Right atrium auricular region (tissue), 2 donors: Measurements from ENCODE around the gene TUSC2. TPM values are rescaled to one million over a fixed set of nuclear protein-coding genes. Genes with fewer than 3 reads are reported as not detected.

ENCODE experiments used
- DNase-seq: peaks from one replicate; pipeline ENCODE4 v3.0.0-alpha.2; 2019; ENCODE audit warnings: low spot score
- H3K27ac ChIP-seq, 2 donors: fragments of 200-600 bp; sonication (generic); 1 replicate in 1 of 2; 2 replicates in 1 of 2; pipeline ENCODE4 v1.5.1; 2016 to 2019
- H3K27me3 ChIP-seq, 2 donors: fragments of 200-600 bp; sonication (generic); one replicate each; pipeline versions ENCODE4 v1.5.1 to v1.6.0; 2017 to 2019
- H3K36me3 ChIP-seq: fragments of 200-600 bp; sonication (generic); one replicate; pipeline ENCODE4 v1.5.1; 2016
- H3K4me1 ChIP-seq, 2 donors: fragments of 200-600 bp; sonication (generic); one replicate each; pipeline versions ENCODE4 v1.5.1 to v1.6.0; 2017 to 2019
- H3K4me3 ChIP-seq, 2 donors: fragments of 200-600 bp; sonication (generic); 1 replicate in 1 of 2; 2 replicates in 1 of 2; pipeline ENCODE4 v1.5.1; 2017 to 2019; ENCODE audit warnings: mild to moderate bottlenecking in 1 of 2, moderate library complexity in 1 of 2
- H3K9me3 ChIP-seq, 2 donors: fragments of 200-600 bp; sonication (generic); one replicate each; pipeline ENCODE4 v1.5.1; 2019
- total RNA-seq, 2 donors: library from RNA; depleted of rRNA; stranded (reverse); fragments of >200 nt; gene quantifications; one replicate each; pipeline ENCODE4 v1.1.0, GENCODE V29; 2016
- TF ChIP-seq, protein P1 (sequence below), 2 donors: fragments of 200-600 bp; sonication (generic); IDR thresholded peaks; one replicate each; pipeline ENCODE4 v1.5.1; 2019; ENCODE audit warnings: antibody characterized with exemption in 2 of 2

Gene TUSC2, protein sequence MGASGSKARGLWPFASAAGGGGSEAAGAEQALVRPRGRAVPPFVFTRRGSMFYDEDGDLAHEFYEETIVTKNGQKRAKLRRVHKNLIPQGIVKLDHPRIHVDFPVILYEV
- 10 to 100 TPM; 23.4 to 29.6 TPM for total RNA-seq

DNA sequence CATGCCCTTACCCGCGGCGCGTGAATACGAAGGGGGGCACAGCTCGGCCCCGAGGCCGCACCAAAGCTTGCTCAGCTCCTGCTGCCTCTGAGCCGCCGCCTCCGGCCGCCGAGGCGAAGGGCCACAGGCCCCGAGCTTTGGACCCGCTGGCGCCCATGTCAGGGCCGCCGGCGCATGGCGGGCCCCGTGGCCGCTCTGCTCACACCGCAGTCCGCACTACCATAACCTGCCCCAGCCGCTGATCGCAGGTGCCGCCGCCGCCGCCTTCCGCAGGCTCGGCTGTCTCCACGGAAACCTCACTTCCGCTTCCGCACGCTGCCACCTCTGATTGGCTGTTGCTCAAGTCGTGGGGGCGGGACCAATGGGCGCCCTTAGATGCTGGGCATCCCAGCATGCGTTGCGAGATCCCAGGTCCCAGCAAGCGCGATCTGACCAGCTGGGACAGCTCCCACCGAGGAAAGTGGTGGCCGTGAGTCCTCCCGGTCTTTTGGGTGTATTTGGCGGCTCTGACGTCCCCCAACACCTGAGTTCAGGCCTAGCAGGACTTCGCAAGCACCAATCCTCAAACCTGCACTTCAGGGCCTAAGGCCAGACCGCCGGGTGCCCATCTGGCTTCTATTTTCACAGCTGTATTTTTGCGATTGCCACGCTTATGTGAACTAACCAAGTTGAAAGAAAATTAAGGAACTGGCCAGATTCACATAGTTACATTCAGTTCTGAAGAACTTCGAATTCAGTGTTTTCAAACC, at the start of gene TUSC2:
Gene TUSC2, minus strand, starts transcription at position 281 of the 749 bp plus-strand sequence. Its CDS starts 124 bp downstream, at position 157.
- Histone ChIP-seq H3K27ac (peak within 1 kb of the TSS; percentile 85 to 91), H3K9me3 (no peaks in the 10 kb centered on the region), H3K4me3 (peak within 1 kb of the TSS; percentile 92 to 100), H3K27me3 (no peaks in the 10 kb centered on the region), H3K36me3 (peaks cover 47% of the 10 kb centered on the region), H3K4me1 (peaks cover 0 to 63% of the 10 kb centered on the region in 2 donors)
- DNase-seq = peak; percentile 98
- TF ChIP-seq, protein P1, sequence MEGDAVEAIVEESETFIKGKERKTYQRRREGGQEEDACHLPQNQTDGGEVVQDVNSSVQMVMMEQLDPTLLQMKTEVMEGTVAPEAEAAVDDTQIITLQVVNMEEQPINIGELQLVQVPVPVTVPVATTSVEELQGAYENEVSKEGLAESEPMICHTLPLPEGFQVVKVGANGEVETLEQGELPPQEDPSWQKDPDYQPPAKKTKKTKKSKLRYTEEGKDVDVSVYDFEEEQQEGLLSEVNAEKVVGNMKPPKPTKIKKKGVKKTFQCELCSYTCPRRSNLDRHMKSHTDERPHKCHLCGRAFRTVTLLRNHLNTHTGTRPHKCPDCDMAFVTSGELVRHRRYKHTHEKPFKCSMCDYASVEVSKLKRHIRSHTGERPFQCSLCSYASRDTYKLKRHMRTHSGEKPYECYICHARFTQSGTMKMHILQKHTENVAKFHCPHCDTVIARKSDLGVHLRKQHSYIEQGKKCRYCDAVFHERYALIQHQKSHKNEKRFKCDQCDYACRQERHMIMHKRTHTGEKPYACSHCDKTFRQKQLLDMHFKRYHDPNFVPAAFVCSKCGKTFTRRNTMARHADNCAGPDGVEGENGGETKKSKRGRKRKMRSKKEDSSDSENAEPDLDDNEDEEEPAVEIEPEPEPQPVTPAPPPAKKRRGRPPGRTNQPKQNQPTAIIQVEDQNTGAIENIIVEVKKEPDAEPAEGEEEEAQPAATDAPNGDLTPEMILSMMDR (IDR thresholded peaks at IDR 0.05) = no peak

DNA sequence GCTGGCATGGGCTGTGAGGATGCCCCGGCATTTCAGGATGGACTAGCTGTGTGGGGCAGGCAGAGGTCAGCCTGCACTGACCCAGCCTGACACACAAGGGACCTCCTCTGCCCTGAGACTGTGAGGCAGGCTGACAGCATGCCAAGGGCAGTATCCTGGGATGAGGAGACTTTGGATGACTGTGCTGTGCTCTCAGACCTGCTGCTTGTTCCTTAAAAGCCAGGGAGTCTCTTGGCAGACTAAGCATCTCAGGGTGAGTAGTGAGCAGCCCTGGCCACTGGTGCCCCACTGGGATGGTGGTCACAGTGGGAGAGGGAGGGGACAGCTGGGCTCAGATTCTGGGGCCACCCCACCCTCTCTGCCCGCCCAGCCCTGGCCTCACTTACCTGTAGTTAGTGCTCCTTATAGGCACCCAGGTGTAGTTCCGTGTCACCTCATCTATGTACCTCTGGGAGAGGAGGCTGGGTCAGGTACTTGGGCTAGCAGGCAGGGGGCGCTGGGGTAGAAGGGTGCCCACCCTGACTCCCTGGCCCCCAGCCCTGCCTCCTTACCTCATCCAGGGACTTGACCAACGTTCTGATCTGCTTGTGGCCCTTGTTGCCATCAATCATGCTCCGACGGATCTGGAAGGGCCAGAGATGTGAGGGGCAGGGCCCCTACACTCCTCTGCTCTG, 47.4 kb upstream of the TUSC2 start:
- H3K27ac ChIP-seq = no peak overlapping the region
- TF ChIP-seq, protein P1 (IDR thresholded peaks at IDR 0.05) = no peak

DNA sequence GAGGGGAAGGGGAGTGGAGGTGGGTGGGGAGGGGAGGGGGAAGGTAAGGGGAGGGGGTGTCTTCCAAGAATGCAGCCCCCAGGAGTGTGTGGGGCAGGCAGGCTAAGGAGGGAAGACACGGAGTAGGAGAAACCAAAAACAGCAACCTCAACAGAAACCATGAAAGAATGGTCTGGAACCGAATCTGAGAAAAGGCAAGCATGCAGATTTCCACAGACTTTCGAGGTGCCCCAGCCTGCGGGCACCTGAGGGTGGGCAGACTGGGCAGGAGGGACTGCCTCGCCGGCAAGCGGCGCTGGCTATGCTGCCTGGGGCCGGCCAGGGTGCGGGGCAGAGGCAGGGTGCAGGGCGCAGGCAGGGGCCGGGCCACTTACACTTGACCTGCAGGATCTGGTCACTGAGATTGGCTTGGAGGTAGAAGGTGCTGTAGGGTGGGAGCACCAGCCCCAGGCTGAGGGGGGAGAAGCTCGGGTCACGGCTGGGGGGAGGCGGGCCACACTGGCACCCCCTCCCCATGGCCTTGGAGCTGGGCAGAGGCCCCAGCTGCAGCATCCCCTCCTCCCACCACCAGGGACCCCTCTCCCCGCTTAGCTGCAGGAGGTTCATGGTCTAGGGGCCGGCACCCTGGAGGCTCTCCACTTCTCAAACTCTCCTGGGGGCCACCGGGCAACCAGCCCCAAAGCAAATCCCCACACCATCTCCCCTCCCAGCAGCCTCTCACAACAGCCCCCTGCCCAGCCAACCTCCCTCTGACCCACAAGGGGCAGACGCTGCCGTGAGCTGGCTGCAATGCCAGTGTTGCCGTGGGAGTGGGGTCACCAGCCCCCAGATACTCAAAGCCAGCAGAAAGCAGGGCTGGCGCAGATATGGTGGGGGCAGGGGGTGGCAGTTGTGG, 46.6 kb upstream of the TUSC2 start:
- Histone ChIP-seq H3K9me3 (no peaks in the 10 kb centered on the region), H3K27me3 (no peaks in the 10 kb centered on the region), H3K4me3 (no peak overlapping the region), H3K4me1 (no peaks in the 10 kb centered on the region), H3K36me3 (no peaks in the 10 kb centered on the region), H3K27ac (no peak overlapping the region)
- TF ChIP-seq, protein P1 (IDR thresholded peaks at IDR 0.05) = no peak
- DNase-seq = no peak

More for the DNA sequence above, 47.4 kb upstream of the TUSC2 start:
- DNase-seq = no peak
- Histone ChIP-seq H3K4me3 (no peak overlapping the region), H3K9me3 (no peaks in the 10 kb centered on the region), H3K4me1 (no peaks in the 10 kb centered on the region), H3K27me3 (no peaks in the 10 kb centered on the region), H3K36me3 (no peaks in the 10 kb centered on the region)

DNA sequence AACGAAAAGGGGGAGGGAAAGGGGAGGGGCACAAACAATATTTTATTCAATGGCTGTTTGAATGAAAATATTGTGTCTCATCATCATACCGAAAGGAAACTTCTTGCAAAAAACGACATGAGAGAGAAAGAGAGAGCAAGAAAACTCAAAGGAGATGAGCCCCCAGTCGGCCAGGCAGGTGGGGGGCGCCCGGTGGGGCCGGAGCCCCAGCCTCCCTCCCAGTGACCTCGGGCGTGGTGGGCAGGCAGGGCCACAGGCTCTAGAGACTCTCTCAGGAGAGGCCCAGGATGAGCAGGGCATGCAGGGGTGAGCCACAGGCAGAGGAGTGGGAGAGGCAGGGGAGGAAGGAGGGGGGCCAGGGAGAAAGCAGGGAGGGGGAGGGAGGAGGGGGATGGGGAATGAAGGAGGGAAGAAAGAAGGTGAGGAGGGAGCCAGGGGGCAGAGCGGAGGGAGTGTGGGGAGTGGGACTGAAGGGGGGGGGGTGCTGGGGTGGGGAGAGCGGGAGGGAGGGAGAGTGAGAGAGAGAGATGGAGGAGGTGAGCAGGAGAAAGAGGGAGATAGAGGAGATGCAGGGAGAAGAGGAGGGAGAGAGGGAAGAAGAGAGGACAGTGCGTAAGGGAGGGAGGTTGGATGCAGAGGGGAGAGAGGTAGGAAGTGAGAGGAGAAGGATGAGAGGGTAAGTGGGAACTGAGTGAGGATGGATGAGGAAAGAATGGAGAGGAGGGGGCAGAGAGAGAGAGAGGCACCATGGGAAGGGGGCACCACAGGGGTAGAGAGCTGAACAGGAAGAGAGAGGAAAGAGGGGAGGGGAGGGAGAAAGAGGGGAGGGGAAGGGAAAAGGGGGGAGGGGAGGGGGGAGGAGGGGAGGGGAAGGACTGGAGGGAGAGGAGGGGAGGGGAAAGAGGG, 45.4 kb upstream of the TUSC2 start:
- DNase-seq = no peak
- no peaks in the 10 kb centered on the region for H3K9me3 ChIP-seq
- TF ChIP-seq, protein P1 (IDR thresholded peaks at IDR 0.05) = no peak
- no peak overlapping the region for H3K27ac ChIP-seq
- no peaks in the 10 kb centered on the region for H3K27me3 ChIP-seq
- no peaks in the 10 kb centered on the region for H3K36me3 ChIP-seq
- no peaks in the 10 kb centered on the region for H3K4me1 ChIP-seq
- H3K4me3 ChIP-seq = no peak overlapping the region

DNA sequence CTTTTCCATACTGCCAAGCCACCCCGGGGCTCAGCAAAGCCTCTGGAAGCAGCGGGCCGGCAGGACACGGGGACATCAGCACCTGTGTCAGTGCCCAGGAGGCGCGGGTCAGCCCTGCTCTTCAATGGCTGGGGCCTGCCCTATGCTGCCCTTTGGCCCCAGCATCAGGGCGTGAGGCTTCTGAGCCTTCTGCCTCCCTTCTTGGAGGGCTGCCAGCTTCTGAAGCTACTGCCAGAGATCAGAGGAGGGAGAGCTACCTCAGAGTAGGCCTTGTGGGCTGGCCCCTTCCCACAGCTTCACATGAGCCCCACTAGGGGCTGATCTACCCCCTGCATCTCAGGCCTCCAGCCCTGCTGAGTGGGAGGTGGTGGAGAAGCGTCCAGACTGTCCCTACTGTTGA, 44.3 kb upstream of the TUSC2 start:
- no peaks in the 10 kb centered on the region for H3K36me3 ChIP-seq
- no peak overlapping the region for H3K27ac ChIP-seq
- TF ChIP-seq, protein P1 (IDR thresholded peaks at IDR 0.05) = no peak
- no peak for DNase-seq
- no peak overlapping the region for H3K4me3 ChIP-seq
- no peaks in the 10 kb centered on the region for H3K4me1 ChIP-seq
- H3K9me3 ChIP-seq = no peaks in the 10 kb centered on the region
- no peaks in the 10 kb centered on the region for H3K27me3 ChIP-seq
